Measurements from ENCODE around the gene OR5M10. TPM values are rescaled to one million over a fixed set of nuclear protein-coding genes. Genes with fewer than 3 reads are reported as not detected.

Gene OR5M10
- total and polyA plus RNA-seq, 2 donors (not counting 3 experiments of a cell fraction or from before 2014, with no cell fraction given): not detected

GRCh38 chr11:56625946-56626345, 48.4 kb upstream of the OR5M10 start:
- TF ChIP-seq EZH2 (IDR thresholded peaks at IDR 0.05; ENCODE audit: borderline replicate concordance, low read depth, low read length, severe bottlenecking): no peak
- TF ChIP-seq GATA2 (IDR thresholded peaks at IDR 0.05; ENCODE audit: insufficient read depth, insufficient read length, low read depth, low read length): no peak
- TF ChIP-seq MYC (IDR thresholded peaks at IDR 0.05; ENCODE audit: low read depth, low read length): no peak
- DNase-seq (ENCODE audit: low read depth, low spot score): no peak
- CTCF ChIA-PET: no interaction called here
- FAIRE-seq: no peak
- intact Hi-C loops (cut with micrococcal nuclease) (no loop called here), dilution Hi-C loops (cut with MboI; ENCODE audit: extremely low pct_ligation_motif_present, low sequenced_read_pairs) (no loop called here)
- Histone ChIP-seq H3K27me3 (ENCODE audit: control insufficient read depth in 2 of 2, insufficient read depth in 2 of 2, low read length in 2 of 2) (no peaks in the 10 kb centered on the region), H3K36me3 (ENCODE audit: control insufficient read depth in 2 of 2, extremely low read depth in 1 of 2, insufficient read depth in 2 of 2, low read length in 2 of 2) (no peaks in the 10 kb centered on the region), H3K4me2 (ENCODE audit: insufficient read depth, low read length) (no peak overlapping the region), H2AFZ (ENCODE audit: low read depth, low read length) (no peak overlapping the region), H3K9me3 (replicated peaks; ENCODE audit: control insufficient read depth, insufficient read depth, low read length) (no peaks in the 10 kb centered on the region), H3K9ac (replicated peaks; ENCODE audit: extremely low read depth, insufficient read depth, low read length) (no peak overlapping the region), H3K9me1 (replicated peaks; ENCODE audit: control insufficient read depth, extremely low read depth, insufficient read depth, low read length) (no peaks in the 10 kb centered on the region), H3K27ac (ENCODE audit: insufficient read depth, low read depth, low read length) (no peak overlapping the region), H4K20me1 (replicated peaks; ENCODE audit: control insufficient read depth, extremely low read depth, insufficient read depth, low read length) (no peaks in the 10 kb centered on the region), H3K4me3 (replicated peaks in 1 of 3; ENCODE audit: insufficient read depth in 1 of 3, low read depth in 1 of 3, low read length in 3 of 3) (no peak overlapping the region), H3K4me1 (ENCODE audit: control insufficient read depth, extremely low read depth, insufficient read depth, low read length) (no peaks in the 10 kb centered on the region), H3K79me2 (ENCODE audit: control insufficient read depth, insufficient read depth, low read length) (no peaks in the 10 kb centered on the region)
- POLR2A ChIA-PET: no interaction called here
- no TSS peak for BruUV-seq (replicated peaks)

GRCh38 chr11:56624661-56625110, 47.2 kb upstream of the OR5M10 start:
- no peak overlapping the region for H2AFZ ChIP-seq (ENCODE audit: low read depth, low read length)
- intact Hi-C loops (cut with micrococcal nuclease) (no loop called here), dilution Hi-C loops (cut with MboI; ENCODE audit: extremely low pct_ligation_motif_present, low sequenced_read_pairs) (no loop called here)
- no peak overlapping the region for H3K27ac ChIP-seq (ENCODE audit: insufficient read depth, low read depth, low read length)
- ChIA-PET POLR2A (no interaction called here), CTCF (no interaction called here)
- no peak overlapping the region for H3K4me2 ChIP-seq (ENCODE audit: insufficient read depth, low read length)
- no peaks in the 10 kb centered on the region for H3K9me3 ChIP-seq (replicated peaks; ENCODE audit: control insufficient read depth, insufficient read depth, low read length)
- no peaks in the 10 kb centered on the region for H3K36me3 ChIP-seq (ENCODE audit: control insufficient read depth in 2 of 2, extremely low read depth in 1 of 2, insufficient read depth in 2 of 2, low read length in 2 of 2)
- no peak for DNase-seq (ENCODE audit: low read depth, low spot score)
- H3K79me2 ChIP-seq (ENCODE audit: control insufficient read depth, insufficient read depth, low read length): no peaks in the 10 kb centered on the region
- no peaks in the 10 kb centered on the region for H4K20me1 ChIP-seq (replicated peaks; ENCODE audit: control insufficient read depth, extremely low read depth, insufficient read depth, low read length)
- no peak overlapping the region for H3K4me3 ChIP-seq (replicated peaks in 1 of 3; ENCODE audit: insufficient read depth in 1 of 3, low read depth in 1 of 3, low read length in 3 of 3)
- no peaks in the 10 kb centered on the region for H3K4me1 ChIP-seq (ENCODE audit: control insufficient read depth, extremely low read depth, insufficient read depth, low read length)
- FAIRE-seq: peak; percentile 15
- H3K27me3 ChIP-seq (ENCODE audit: control insufficient read depth in 2 of 2, insufficient read depth in 2 of 2, low read length in 2 of 2): no peaks in the 10 kb centered on the region
- no TSS peak for BruUV-seq (replicated peaks)
- H3K9me1 ChIP-seq (replicated peaks; ENCODE audit: control insufficient read depth, extremely low read depth, insufficient read depth, low read length): no peaks in the 10 kb centered on the region
- no peak for TF ChIP-seq POLR2AphosphoS5 (IDR thresholded peaks at IDR 0.05; ENCODE audit: insufficient read depth, low read depth, low read length)
- no peak for TF ChIP-seq POLR2A (IDR thresholded peaks at IDR 0.05; ENCODE audit: low read depth, low read length)
- no peak for TF ChIP-seq GATA2 (IDR thresholded peaks at IDR 0.05; ENCODE audit: insufficient read depth, insufficient read length, low read depth, low read length)
- TF ChIP-seq JUN (IDR thresholded peaks at IDR 0.05; ENCODE audit: borderline replicate concordance, insufficient read depth, insufficient read length, low read depth): no peak
- TF ChIP-seq CTCF (IDR thresholded peaks at IDR 0.05; ENCODE audit: extremely low read depth in 1 of 2, insufficient read depth in 1 of 2, low read depth in 1 of 2, low read length in 2 of 2): no peak
- no peak for TF ChIP-seq MAX (IDR thresholded peaks at IDR 0.05; ENCODE audit: insufficient read depth, insufficient read length)
- TF ChIP-seq FOS (IDR thresholded peaks at IDR 0.05; ENCODE audit: borderline replicate concordance, insufficient read depth, low read length): no peak
- TF ChIP-seq EZH2 (IDR thresholded peaks at IDR 0.05; ENCODE audit: borderline replicate concordance, low read depth, low read length, severe bottlenecking): no peak
- TF ChIP-seq MYC (IDR thresholded peaks at IDR 0.05; ENCODE audit: low read depth, low read length): no peak
- H3K9ac ChIP-seq (replicated peaks; ENCODE audit: extremely low read depth, insufficient read depth, low read length): no peak overlapping the region
